GM18507 (cell line): ENCODE results near the gene RALGAPB.
A peak's percentile ranks its signal among the peaks of the same experiment; 100 is the strongest.
"Not testable (repeated sequence)": the region's sequence is repeated elsewhere in the genome, so short reads cannot be mapped to it uniquely, and the experiment has no call there.

Source experiments
- DNase-seq: peaks from one replicate; pipeline ENCODE4 v3.0.0; 2011; ENCODE audit warnings: low read depth; ENCODE audit not compliant: insufficient read length; ENCODE audit errors: extremely low spot score
- FAIRE-seq: peaks from 2 replicates; lab custom pipeline; 2011; peaks lifted over from hg19 to GRCh38; lab: Jason Lieb, UNC

Gene RALGAPB

DNA sequence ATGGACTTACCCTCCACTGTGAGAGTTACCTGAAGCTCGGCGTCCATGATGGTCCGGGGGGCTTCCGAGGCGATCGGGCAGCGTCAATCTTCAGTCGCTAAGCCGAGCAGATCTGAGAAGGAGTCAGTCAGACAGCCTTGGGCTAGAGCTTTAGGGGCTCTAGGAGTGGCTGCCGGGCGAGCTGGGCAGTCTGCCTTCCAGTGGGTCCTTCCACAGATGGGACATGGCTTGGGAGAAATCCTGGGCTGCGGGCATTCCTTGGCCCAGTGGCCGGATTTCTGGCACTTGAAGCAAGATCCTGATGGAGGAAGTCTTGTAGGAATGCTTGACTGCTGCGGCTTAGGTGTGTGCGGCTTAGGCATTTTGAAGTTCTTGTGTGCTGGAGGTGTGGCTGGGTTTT lies 123.2 kb downstream of the RALGAPB start:
- FAIRE-seq = not testable (repeated sequence)

GRCh38 chr20:38599410-38599882 lies 126.8 kb downstream of the RALGAPB start:
- FAIRE-seq = no peak
- DNase-seq = no peak

More for the DNA sequence above, 123.2 kb downstream of the RALGAPB start:
- DNase-seq = not testable (repeated sequence)

- no peak for DNase-seq
- FAIRE-seq = no peak
Observed at GRCh38 chr20:38600057-38600456, 127.4 kb downstream of the RALGAPB start.

DNA sequence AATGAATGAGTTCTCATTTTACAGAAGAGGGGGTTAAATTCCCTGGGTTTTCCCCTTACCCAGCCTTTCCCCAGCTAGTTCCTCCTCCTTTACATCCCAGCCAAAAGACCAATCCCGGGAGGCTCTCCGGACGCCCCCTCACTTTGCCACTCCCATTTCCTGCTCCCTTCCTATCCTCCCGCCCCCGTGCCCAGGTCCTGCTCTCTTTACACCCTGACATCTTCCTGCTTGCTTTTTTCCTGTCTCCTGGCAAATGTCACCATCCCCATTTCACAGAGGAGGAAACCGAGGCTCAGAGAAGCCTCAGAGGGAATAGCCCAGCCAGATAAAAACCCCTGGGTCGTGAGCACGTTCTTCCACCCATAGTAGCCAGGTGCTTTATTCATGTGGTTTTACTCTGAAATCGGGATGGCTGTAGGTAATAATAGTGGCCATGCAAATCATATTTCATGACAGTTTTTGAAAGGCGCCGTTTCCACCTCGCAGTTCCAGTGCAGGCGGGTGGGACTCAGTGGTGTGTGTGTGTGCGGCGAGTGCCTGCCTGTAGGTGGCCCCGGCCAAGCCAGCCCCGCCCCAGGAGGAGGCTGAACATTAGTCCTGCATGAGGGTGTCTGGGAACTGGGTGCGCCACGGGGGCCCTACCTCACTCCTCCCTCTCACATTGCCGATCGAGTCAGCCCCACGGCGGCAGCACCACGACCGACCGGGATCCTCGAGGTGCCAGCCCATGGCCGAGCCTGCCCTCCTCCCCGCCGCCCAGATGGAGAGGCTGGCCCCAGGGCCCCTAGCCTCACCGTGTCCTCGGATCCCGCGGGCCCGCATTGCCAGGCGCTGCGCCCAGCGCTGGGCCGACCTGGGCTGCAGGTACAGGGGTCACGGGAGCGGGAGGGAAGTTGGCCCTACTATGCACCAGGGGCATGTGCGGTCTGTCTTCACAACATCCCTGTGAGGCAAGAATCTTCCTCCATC lies 128.9 kb downstream of the RALGAPB start, which contains the start of gene ARHGAP40:
TSS of gene ARHGAP40 (plus strand) at position 594 of the 969 bp plus-strand sequence.
- DNase-seq (peak; percentile 42), FAIRE-seq (peak; percentile 38)

- FAIRE-seq = no peak
Observed at GRCh38 chr20:38602185-38602581, 129.5 kb downstream of the RALGAPB start.

DNA sequence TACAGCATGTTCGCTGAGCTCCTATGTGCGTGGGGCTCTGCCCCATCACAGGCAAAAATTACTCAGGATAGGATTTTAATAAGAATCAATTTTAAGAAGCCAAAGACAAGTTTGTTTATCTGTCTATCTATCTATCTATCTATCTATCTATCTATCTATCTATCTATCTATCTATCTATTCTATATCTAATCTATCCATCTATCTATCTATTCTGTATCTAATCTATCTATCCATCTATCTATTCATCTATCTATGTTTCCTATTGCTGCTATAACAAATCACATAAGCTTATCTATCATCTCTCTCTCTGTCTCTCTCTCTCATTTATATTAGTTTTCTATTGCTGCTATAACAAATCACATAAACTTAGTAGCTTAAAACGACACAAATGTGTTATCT lies 130.6 kb downstream of the RALGAPB start:
- DNase-seq (no peak), FAIRE-seq (no peak)

More at GRCh38 chr20:38602185-38602581, 129.5 kb downstream of the RALGAPB start:
- DNase-seq = no peak

- DNase-seq (no peak), FAIRE-seq (no peak)
Observed at GRCh38 chr20:38604873-38605303, 132.2 kb downstream of the RALGAPB start.

DNA sequence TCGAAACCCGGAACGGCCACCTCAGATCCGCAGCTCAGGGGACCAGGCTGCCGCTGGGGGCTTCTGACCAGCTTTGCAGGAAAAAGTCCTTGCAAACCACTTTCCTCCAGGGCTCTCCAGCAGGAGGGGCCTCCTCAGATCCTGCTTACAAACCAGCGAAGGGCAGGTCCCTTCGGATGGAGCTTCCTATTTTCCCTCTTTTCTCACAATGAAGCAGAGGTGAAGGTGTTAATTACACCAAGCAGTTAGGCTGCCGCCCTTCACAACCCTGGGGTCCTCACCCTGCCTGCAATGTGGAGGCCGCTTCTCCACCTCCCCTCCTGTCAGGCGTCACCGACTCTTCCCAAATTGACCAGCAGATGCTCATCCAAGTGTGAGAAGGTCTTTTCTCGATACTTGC lies 134.7 kb downstream of the RALGAPB start:
- DNase-seq = no peak
- no peak for FAIRE-seq

GRCh38 chr20:38608188-38608587 lies 135.5 kb downstream of the RALGAPB start:
- no peak for DNase-seq
- FAIRE-seq = no peak

- DNase-seq (no peak), FAIRE-seq (no peak)
Observed at GRCh38 chr20:38609815-38610214, 137.2 kb downstream of the RALGAPB start.

DNA sequence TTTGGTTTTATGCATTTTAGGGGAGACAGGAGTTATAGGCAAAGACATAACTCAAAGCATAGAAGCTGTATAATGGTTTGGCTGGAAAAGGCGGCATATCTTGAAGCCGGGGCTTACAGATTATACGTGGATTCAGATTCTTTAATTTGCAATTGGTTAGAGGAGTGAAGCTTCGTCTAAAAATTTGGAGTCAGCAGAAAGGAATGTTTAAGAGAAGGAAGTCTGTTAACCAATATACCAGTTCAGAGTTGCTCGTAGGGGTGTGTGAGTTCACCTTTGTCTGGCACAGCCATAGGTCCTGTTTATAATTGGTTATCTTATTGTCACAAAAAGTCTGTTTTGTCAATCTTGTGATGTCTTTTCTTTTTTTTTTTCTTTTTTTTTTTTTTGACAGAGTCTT lies 137.9 kb downstream of the RALGAPB start:
- DNase-seq = no peak
- FAIRE-seq = no peak

DNA sequence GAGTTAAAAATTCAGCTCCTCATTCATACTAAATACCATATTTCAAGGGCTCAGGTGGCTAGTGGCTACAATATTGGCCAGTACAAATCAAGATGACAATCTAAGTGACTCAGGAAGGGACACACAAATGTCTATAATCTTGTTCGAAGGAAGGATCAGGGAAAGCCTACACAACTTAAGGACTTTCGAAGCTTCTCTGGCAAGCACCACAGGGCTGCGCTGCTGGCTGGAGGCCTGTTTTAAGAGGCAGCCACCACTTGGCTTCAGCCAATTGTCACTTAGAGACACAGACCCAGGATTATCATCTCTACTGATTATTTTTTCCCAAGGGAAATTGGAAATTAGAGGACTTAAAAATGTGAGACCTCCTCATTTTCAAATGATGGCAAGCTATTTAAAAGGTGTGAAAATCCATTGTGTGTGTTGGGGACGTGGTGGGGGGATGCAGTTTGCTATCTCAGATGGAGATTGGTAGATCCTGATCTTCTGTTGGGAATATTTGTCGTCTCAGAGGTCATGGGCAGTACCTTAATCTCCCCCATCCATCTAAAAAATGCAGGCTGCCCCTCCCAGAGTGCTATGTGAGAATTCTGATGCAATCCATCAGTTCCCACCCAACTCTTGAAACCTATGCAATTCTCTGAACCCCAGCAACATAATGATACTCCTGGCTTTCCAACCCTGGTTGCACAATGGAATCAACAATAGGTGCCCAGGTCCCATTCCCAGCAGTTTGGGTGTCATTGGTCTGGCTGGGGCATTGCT lies 140.3 kb downstream of the RALGAPB start:
- FAIRE-seq (no peak), DNase-seq (no peak)

DNA sequence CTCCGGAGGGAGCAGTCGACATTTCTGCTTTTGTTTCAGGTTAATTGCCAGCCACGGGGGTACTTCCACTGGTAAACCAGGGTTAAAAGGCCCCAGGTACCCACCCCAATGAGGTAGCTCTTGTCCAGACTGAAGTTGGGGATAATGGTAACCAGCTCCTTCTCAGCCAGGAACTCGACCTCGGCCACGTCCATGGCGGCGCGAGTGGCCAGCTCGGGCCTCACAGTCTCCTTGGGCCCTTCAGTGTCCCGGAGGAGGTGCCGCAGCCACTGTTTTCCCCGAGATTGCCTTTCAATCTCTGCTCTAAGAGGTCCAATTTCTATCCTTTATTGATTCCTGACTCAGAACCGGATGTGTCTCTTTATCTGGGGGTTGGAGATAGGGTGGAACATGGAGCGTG lies 142.6 kb downstream of the RALGAPB start:
- DNase-seq = no peak
- no peak for FAIRE-seq

- FAIRE-seq (no peak), DNase-seq (no peak)
Observed at GRCh38 chr20:38616457-38616856, 143.8 kb downstream of the RALGAPB start.

GRCh38 chr20:38617011-38617829 lies 144.6 kb downstream of the RALGAPB start:
- DNase-seq = no peak
- FAIRE-seq = no peak

DNA sequence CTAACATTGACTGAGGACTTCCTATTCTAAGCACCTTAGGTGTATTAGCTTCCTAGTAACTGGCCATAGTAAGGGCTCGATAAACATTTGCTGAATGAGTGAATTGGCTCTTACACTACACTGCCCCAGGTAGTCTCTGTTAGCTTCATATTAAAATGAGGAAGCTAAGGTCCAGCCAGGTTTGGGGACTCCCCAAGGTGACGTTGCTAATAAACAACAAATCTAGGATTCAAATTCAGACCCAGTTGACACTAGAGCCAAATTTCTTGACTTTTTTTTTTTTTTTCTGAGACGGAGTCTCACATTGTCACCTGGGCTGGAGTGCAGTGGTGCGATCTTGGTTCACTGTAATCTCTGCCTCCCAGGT lies 145.2 kb downstream of the RALGAPB start:
- DNase-seq = no peak
- no peak for FAIRE-seq

DNA sequence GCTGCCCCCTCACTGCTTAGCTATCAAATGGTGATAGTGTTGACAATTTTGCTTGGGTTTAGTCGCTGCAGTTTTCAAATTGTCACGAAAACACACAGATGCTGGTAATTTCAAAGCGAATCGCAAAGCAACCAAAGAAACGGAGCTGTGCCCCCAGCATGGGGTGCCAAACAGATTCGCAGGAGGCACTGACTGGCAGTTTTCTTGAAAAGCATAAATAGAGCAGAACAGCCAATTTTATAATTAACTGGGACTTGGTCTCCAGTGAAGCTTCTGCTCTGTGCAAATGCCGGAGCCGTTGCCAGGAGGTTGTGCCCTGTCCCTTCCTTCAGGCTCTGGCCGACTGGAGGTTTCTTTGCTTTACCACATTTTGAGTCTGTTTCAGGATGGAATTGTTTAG lies 147.8 kb downstream of the RALGAPB start:
- DNase-seq (no peak), FAIRE-seq (no peak)

- FAIRE-seq (no peak), DNase-seq (no peak)
Observed at GRCh38 chr20:38623061-38623460, 150.4 kb downstream of the RALGAPB start.

DNA sequence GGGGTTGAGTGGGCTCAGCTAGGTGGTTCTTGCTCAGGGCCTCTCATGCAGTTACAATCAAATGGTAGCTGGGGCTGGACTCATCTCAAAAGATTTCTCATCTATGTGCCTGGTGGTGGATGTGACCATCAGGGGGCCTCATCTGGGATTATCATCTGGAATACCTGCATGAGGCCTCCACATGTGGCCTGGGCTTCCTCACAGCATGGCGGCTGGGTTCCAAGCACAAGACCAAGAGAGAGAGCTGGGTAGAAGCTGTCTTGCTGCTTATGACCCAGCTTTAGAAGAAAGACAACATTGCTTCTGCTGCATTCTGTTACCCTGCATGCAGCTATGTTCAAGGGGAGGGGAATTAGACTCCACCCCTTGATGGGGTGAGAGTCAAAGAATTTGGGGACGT lies 151.4 kb downstream of the RALGAPB start:
- no peak for FAIRE-seq
- no peak for DNase-seq
